IMR-90 (cell line): ENCODE data around the gene TMED6. TPM values are rescaled to one million over a fixed set of nuclear protein-coding genes. Genes with fewer than 3 reads are reported as not detected.

Experiments used
- ATAC-seq: fragments of 200-7000 bp; cut with Tn5 transposase; 2 replicates; pipeline ENCODE4 v1.9.1; 2020; ENCODE audit warnings: low read depth, mild to moderate bottlenecking, moderate library complexity
- BruUV-seq: library from RNA; stranded (reverse); fragments of 400-500 nt; replicated peaks from 2 replicates; lab custom pipeline; 2021; lab: Mats Ljungman, UMichigan
- CTCF ChIA-PET: fragments of 300-600 bp; formaldehyde crosslinking; extraction: SDS; loops from one replicate; lab custom pipeline; 2021; ENCODE audit warnings: antibody characterized with exemption; lab: Yijun Ruan, JAX
- POLR2A ChIA-PET: fragments of 300-600 bp; sonication (Branson Sonifier 250); formaldehyde crosslinking; loops from one replicate; lab custom pipeline; 2022; ENCODE audit warnings: antibody characterized with exemption; ENCODE audit not compliant: unreplicated experiment; lab: Charles Lee
- DNase-seq: peaks from one replicate; pipeline ENCODE4 v3.0.0; 2013
- H2AFZ ChIP-seq: replicated peaks from 2 replicates; pipeline ENCODE3; 2013; ENCODE audit warnings: low read length, mild to moderate bottlenecking; ENCODE audit not compliant: poor library complexity
- H2AK5ac ChIP-seq: 2 replicates; pipeline ENCODE4 v1.6.1; 2013; ENCODE audit warnings: low read depth, low read length, inconsistent platforms
- H2AK9ac ChIP-seq: replicated peaks from 2 replicates; pipeline ENCODE3; 2013; ENCODE audit warnings: mild to moderate bottlenecking, low read depth, low read length, moderate library complexity; ENCODE audit not compliant: poor library complexity
- H2BK120ac ChIP-seq: 2 replicates; pipeline ENCODE4 v1.6.1; 2013; ENCODE audit warnings: low read depth, low read length, inconsistent platforms
- H2BK15ac ChIP-seq: 3 replicates; pipeline ENCODE4 v1.6.1; 2013; ENCODE audit warnings: low read depth, low read length, inconsistent platforms
- H2BK20ac ChIP-seq: 2 replicates; pipeline ENCODE4 v1.6.1; 2013; ENCODE audit warnings: low read depth, mild to moderate bottlenecking, inconsistent platforms, low read length, moderate library complexity
- H2BK5ac ChIP-seq: 2 replicates; pipeline ENCODE4 v1.6.1; 2013; ENCODE audit warnings: mild to moderate bottlenecking, low read depth, low read length, inconsistent platforms; ENCODE audit not compliant: poor library complexity, severe bottlenecking
- H3K14ac ChIP-seq: replicated peaks from 2 replicates; pipeline ENCODE4 v1.6.1; 2013; ENCODE audit warnings: low read depth, low read length, inconsistent platforms
- H3K18ac ChIP-seq: 2 replicates; pipeline ENCODE4 v1.6.1; 2013; ENCODE audit warnings: low read depth, low read length, control low read depth
- H3K23ac ChIP-seq: 2 replicates; pipeline ENCODE4 v1.6.1; 2013; ENCODE audit warnings: low read depth, low read length, inconsistent platforms
- H3K27ac ChIP-seq: 2 replicates; pipeline ENCODE4 v1.5.1; 2013; ENCODE audit warnings: mild to moderate bottlenecking, control low read depth, low read length; ENCODE audit not compliant: insufficient read depth
- H3K27me3 ChIP-seq: 2 replicates; pipeline ENCODE4 v1.6.1; 2013; ENCODE audit warnings: low read length; ENCODE audit not compliant: control insufficient read depth, insufficient read depth
- H3K36me3 ChIP-seq: 2 replicates; pipeline ENCODE4 v1.6.1; 2013; ENCODE audit warnings: low read length, mixed read lengths; ENCODE audit not compliant: control insufficient read depth, insufficient read depth
- H3K4ac ChIP-seq: 2 replicates; pipeline ENCODE4 v1.6.1; 2013; ENCODE audit warnings: low read depth, low read length, inconsistent platforms
- H3K4me1 ChIP-seq: 2 replicates; pipeline ENCODE4 v1.6.1; 2013; ENCODE audit warnings: low read length, mixed read lengths; ENCODE audit not compliant: control insufficient read depth, insufficient read depth
- H3K4me2 ChIP-seq: 2 replicates; pipeline ENCODE4 v1.6.1; 2013; ENCODE audit warnings: low read depth, mild to moderate bottlenecking, control low read depth, low read length, moderate library complexity
- H3K4me3 ChIP-seq: 2 replicates; pipeline ENCODE4 v1.5.1; 2013; ENCODE audit warnings: low read depth, mild to moderate bottlenecking, control low read depth, low read length, moderate library complexity; ENCODE audit not compliant: insufficient read depth
- H3K56ac ChIP-seq: 2 replicates; pipeline ENCODE4 v1.6.1; 2013; ENCODE audit warnings: low read length, inconsistent platforms; ENCODE audit not compliant: insufficient read depth; ENCODE audit errors: extremely low read depth
- H3K79me1 ChIP-seq, 2 experiments: 2 replicates each; pipeline ENCODE4 v1.6.1; 2013; ENCODE audit warnings: low read length in 2 of 2, inconsistent platforms in 1 of 2, low read depth in 1 of 2
- H3K9ac ChIP-seq: 2 replicates; pipeline ENCODE4 v1.6.1; 2013; ENCODE audit warnings: low read depth, low read length, control low read depth
- H3K9me1 ChIP-seq: 2 replicates; pipeline ENCODE4 v1.6.1; 2013; ENCODE audit warnings: low read length, inconsistent platforms; ENCODE audit not compliant: insufficient read depth
- H3K9me3 ChIP-seq: 2 replicates; pipeline ENCODE4 v1.6.1; 2013; ENCODE audit warnings: low read length; ENCODE audit not compliant: control insufficient read depth, insufficient read depth
- H4K20me1 ChIP-seq: 2 replicates; pipeline ENCODE4 v1.6.1; 2013; ENCODE audit warnings: low read length, inconsistent platforms; ENCODE audit not compliant: insufficient read depth
- H4K5ac ChIP-seq: 2 replicates; pipeline ENCODE4 v1.6.1; 2013; ENCODE audit warnings: mild to moderate bottlenecking, low read depth, low read length, control low read depth
- H4K8ac ChIP-seq, 2 experiments: 2 replicates each; pipeline ENCODE4 v1.6.1; 2013; ENCODE audit warnings: low read depth in 2 of 2, low read length in 2 of 2, control low read depth in 1 of 2, inconsistent platforms in 1 of 2
- H4K91ac ChIP-seq: 2 replicates; pipeline ENCODE4 v1.6.1; 2013; ENCODE audit warnings: low read depth, low read length, inconsistent platforms; ENCODE audit not compliant: insufficient read depth
- BHLHE40 ChIP-seq: fragments of 150-350 bp; IDR thresholded peaks from 2 replicates; pipeline ENCODE4 v1.6.1; 2016; ENCODE audit warnings: mild to moderate bottlenecking, low read depth, low read length
- CHD1 ChIP-seq: IDR thresholded peaks from 2 replicates; pipeline ENCODE4 v1.6.1; 2012; ENCODE audit warnings: low read depth, low read length, improper control_type of control experiment
- CTCF ChIP-seq: conservative IDR thresholded peaks from 2 replicates; pipeline ENCODE4 v1.5.1; 2012; ENCODE audit warnings: mild to moderate bottlenecking, low read depth, low read length, improper control_type of control experiment
- ELK1 ChIP-seq: fragments of 150-350 bp; IDR thresholded peaks from 2 replicates; pipeline ENCODE4 v1.6.1; 2016; ENCODE audit warnings: low read depth, mild to moderate bottlenecking, low read length, moderate library complexity, borderline replicate concordance
- MXI1 ChIP-seq: IDR thresholded peaks from 2 replicates; pipeline ENCODE4 v1.6.1; 2012; ENCODE audit warnings: low read depth, mild to moderate bottlenecking, low read length, moderate library complexity, borderline replicate concordance
- NFE2L2 ChIP-seq: fragments of 150-350 bp; IDR thresholded peaks from 2 replicates; pipeline ENCODE4 v1.6.1; 2016; ENCODE audit warnings: low read depth, mild to moderate bottlenecking, low read length
- POLR2A ChIP-seq: IDR thresholded peaks from 2 replicates; pipeline ENCODE4 v1.6.1; 2012; ENCODE audit warnings: mild to moderate bottlenecking, low read depth, low read length
- RCOR1 ChIP-seq: IDR thresholded peaks from 2 replicates; pipeline ENCODE4 v1.6.1; 2012; ENCODE audit warnings: mild to moderate bottlenecking, low read length, improper control_type of control experiment; ENCODE audit not compliant: insufficient replicate concordance
- RFX5 ChIP-seq: IDR thresholded peaks from 2 replicates; pipeline ENCODE4 v1.8.0; 2012; ENCODE audit warnings: low read depth, mild to moderate bottlenecking, low read length, moderate library complexity
- SMC3 ChIP-seq: fragments of 150-350 bp; IDR thresholded peaks from 2 replicates; pipeline ENCODE4 v1.6.1; 2016; ENCODE audit warnings: low read depth, mild to moderate bottlenecking, antibody characterized with exemption, low read length, moderate library complexity
- WGBS, 2 experiments: methylation state at CpG; one replicate each; pipeline versions ENCODE4 v1.1.5 to v1.1.7; 2013; ENCODE audit warnings: missing lambda C conversion rate in 2 of 2; ENCODE audit not compliant: insufficient read length in 1 of 2; ENCODE audit errors: extremely low coverage in 2 of 2; 5-methylcytosine and 5-hydroxymethylcytosine counted together
- dilution Hi-C: fragments of 300-500 bp; cut with HindIII; formaldehyde crosslinking; loops from one replicate; pipeline ENCODE4 v1.14.3; 2018; ENCODE audit warnings: low sequenced_read_pairs; ENCODE audit not compliant: unreplicated experiment
- in situ Hi-C: fragments of 300-500 bp; cut with MboI; formaldehyde crosslinking; loops from 3 replicates; pipeline ENCODE4 v1.14.3; 2019; ENCODE audit warnings: low sequenced_read_pairs, inconsistent platforms, mixed read lengths
- intact Hi-C: fragments of 100-400 bp; cut with micrococcal nuclease; formaldehyde crosslinking; loops from 2 replicates; pipeline ENCODE4 v1.10.0; 2022
- polyA plus RNA-seq, 3 experiments: library from polyadenylated mRNA; depleted of rRNA; stranded (reverse); fragments of >200 nt; gene quantifications; 2 replicates each; pipeline ENCODE4 v1.2.3, GENCODE V29; 2012; ENCODE audit warnings: low replicate concordance in 1 of 3
- total RNA-seq: library from RNA; depleted of rRNA; stranded (reverse); fragments of >200 nt; gene quantifications from 2 replicates; pipeline ENCODE4 v1.2.3, GENCODE V29; 2012

Gene TMED6
- total and polyA plus RNA-seq, 2 of the 4 experiments (the other 2 are of a cell fraction), result 0.10 TPM; not detected in 1

GRCh38 chr16:69302301-69302700, 49.3 kb downstream of the TMED6 start:
- H3K36me3 ChIP-seq, result peaks cover 42% of the 10 kb centered on the region
- no peak overlapping the region for H2AFZ ChIP-seq
- H2AK5ac ChIP-seq, result no peak overlapping the region
- BruUV-seq, result no TSS peak
- H3K23ac ChIP-seq, result no peak overlapping the region
- no peak overlapping the region for H3K18ac ChIP-seq
- no peaks in the 10 kb centered on the region for H3K4me1 ChIP-seq
- H2BK5ac ChIP-seq, result no peak overlapping the region
- no peak overlapping the region for H3K14ac ChIP-seq
- ATAC-seq (no peak), DNase-seq (no peak)
- H3K4me2 ChIP-seq, result no peak overlapping the region
- H3K27me3 ChIP-seq, result no peaks in the 10 kb centered on the region
- in situ Hi-C loops (no loop called here), intact Hi-C loops (no loop called here), dilution Hi-C loops (no loop called here)
- no peak overlapping the region for H2BK15ac ChIP-seq
- POLR2A ChIA-PET, result no interaction called here
- H4K8ac ChIP-seq, result no peak overlapping the region
- H2BK20ac ChIP-seq, result no peak overlapping the region
- H4K5ac ChIP-seq, result no peak overlapping the region
- H3K56ac ChIP-seq, result no peak overlapping the region
- peaks cover 9 to 44% of the 10 kb centered on the region in 2 experiments; a peak in 3 of 4 replicates for H3K79me1 ChIP-seq
- H2BK120ac ChIP-seq, result no peak overlapping the region
- H3K4me3 ChIP-seq, result no peak overlapping the region
- CTCF ChIA-PET, result no interaction called here
- no peak overlapping the region for H3K9ac ChIP-seq
- H4K91ac ChIP-seq, result no peak overlapping the region
- peaks cover 12% of the 10 kb centered on the region for H3K9me1 ChIP-seq
- no peak overlapping the region for H3K4ac ChIP-seq
- no peak for TF ChIP-seq CTCF
- TF ChIP-seq NFE2L2, result no peak
- no peak for TF ChIP-seq RFX5
- TF ChIP-seq CHD1, result no peak
- no peak for TF ChIP-seq MXI1
- no peak for TF ChIP-seq ELK1
- TF ChIP-seq RCOR1, result no peak
- no peak for TF ChIP-seq POLR2A
- no peak for TF ChIP-seq BHLHE40
- TF ChIP-seq SMC3, result no peak
- H4K20me1 ChIP-seq, result peaks cover 3% of the 10 kb centered on the region; the same call in 1 of the 2 replicates
- H3K27ac ChIP-seq, result no peak overlapping the region
- 100% methylated on average over 2 of the region's 4 CpGs; no CpG with 5 or more reads in 1 of the 2 experiments for WGBS, 2 experiments
- H3K9me3 ChIP-seq, result no peaks in the 10 kb centered on the region
- no peak overlapping the region for H2AK9ac ChIP-seq
